ENCODE data around the gene ERAL1.

The ERAL1 gene

DNA sequence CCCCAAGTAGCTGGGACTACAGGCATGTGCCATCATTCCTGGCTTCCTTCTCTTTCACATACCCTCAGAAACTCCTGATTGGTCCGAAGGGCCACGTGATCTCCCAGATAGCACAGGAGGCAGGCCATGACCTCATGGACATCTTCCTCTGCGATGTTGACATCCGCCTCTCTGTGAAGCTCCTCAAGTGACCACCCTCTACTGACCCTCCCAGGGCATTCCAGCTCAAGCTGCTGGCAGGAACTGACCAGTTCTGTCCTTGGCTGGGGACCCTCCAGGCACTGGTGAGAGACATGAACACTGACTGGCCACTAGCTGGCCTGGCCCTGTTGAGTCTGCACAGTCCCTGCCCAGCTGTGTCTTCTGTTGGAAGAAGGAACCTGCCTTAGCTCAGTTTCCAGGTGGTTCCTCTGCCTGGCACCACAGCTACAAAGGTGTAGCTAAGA lies 5.6 kb downstream of the ERAL1 start:
- H3K9ac ChIP-seq (ENCODE audit: low read length) = no peak overlapping the region
- peaks cover 13% of the 10 kb centered on the region for H3K36me3 ChIP-seq (ENCODE audit: control insufficient read depth, insufficient read depth, low read length)
- peaks cover 1% of the 10 kb centered on the region for H3K79me2 ChIP-seq (ENCODE audit: control insufficient read depth, insufficient read depth, low read length)
- H3K18ac ChIP-seq (ENCODE audit: low read length) = no peak overlapping the region
- peaks cover 5% of the 10 kb centered on the region for H3K79me1 ChIP-seq (ENCODE audit: low read length)
- WGBS (ENCODE audit: extremely low coverage, insufficient coverage, low lambda C conversion rate) = no CpG with 5 or more reads among the region's 4 CpGs
- DNase-seq = no peak
- H3K4me2 ChIP-seq (ENCODE audit: low read length) = no peak overlapping the region
- no peak overlapping the region for H3K4ac ChIP-seq (ENCODE audit: low read depth, low read length)
- H2AK5ac ChIP-seq (ENCODE audit: low read length) = no peak overlapping the region
- H3K27ac ChIP-seq (ENCODE audit: low read depth, low read length) = no peak overlapping the region
- H3K56ac ChIP-seq (ENCODE audit: low read length) = no peak overlapping the region
- H3K23ac ChIP-seq (ENCODE audit: low read length) = no peak overlapping the region
- no peak overlapping the region for H2BK15ac ChIP-seq (replicated peaks; ENCODE audit: low read depth)
- H3K27me3 ChIP-seq (ENCODE audit: insufficient read depth, low read length, poor library complexity) = no peaks in the 10 kb centered on the region
- no peak overlapping the region for H4K8ac ChIP-seq (ENCODE audit: low read depth, low read length)
- no peak overlapping the region for H3K4me3 ChIP-seq (ENCODE audit: low read length)
- no peak overlapping the region for H2BK120ac ChIP-seq (ENCODE audit: low read depth, low read length)
- no peak overlapping the region for H4K5ac ChIP-seq (ENCODE audit: low read length)
- H2BK5ac ChIP-seq (ENCODE audit: low read length) = no peak overlapping the region
- no peaks in the 10 kb centered on the region for H3K4me1 ChIP-seq (ENCODE audit: control insufficient read depth, low read depth, low read length)

DNA sequence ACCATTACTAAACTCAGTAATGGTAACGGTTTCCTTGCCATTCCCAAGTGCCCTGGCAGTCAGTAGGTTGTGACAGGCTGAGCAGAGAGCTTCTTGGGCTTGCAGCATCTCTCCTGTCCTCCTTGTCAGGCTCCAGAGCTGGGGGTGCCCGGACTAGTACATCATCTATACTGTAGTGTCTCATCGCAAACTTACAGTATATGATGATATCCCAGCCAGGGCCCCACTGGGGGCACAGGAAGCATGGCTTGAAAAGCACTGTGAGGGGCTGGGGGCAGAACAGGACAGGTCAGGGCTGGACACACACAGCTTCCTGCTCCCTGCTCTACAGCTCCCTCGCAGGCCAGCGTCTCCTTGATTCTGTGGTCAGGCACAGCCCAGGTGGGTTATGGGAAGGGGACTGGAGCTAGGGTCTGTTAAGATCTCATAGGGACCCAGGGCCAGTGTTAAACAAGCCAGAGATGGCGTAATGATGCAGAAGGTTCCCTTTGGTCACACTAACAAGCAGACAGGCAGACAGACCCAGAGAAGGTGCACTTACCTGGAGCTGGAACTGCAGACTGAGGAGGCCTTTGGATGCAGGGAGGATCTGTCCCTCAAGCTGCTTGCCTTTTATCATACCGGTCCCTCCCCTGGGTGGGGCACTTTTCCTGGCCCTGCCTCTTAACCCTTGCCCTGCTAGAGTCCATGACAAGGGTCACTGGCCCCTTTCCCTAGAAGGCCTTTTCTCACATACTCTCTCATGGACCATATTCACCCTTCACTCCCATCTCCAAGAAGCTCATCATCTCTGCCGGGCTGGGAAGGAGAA lies 6.8 kb downstream of the ERAL1 start:
- Histone ChIP-seq H3K18ac (ENCODE audit: low read length) (no peak overlapping the region), H2BK120ac (ENCODE audit: low read depth, low read length) (no peak overlapping the region), H4K8ac (ENCODE audit: low read depth, low read length) (no peak overlapping the region), H3K79me1 (ENCODE audit: low read length) (no peaks in the 10 kb centered on the region), H2AK5ac (ENCODE audit: low read length) (no peak overlapping the region), H3K27ac (ENCODE audit: low read depth, low read length) (no peak overlapping the region), H3K23ac (ENCODE audit: low read length) (no peak overlapping the region), H3K4ac (ENCODE audit: low read depth, low read length) (no peak overlapping the region), H2BK15ac (replicated peaks; ENCODE audit: low read depth) (no peak overlapping the region), H3K79me2 (ENCODE audit: control insufficient read depth, insufficient read depth, low read length) (no peaks in the 10 kb centered on the region), H3K4me3 (ENCODE audit: low read length) (no peak overlapping the region), H3K9ac (ENCODE audit: low read length) (peak overlapping the region; percentile 32), H2BK5ac (ENCODE audit: low read length) (no peak overlapping the region), H3K4me1 (ENCODE audit: control insufficient read depth, low read depth, low read length) (no peaks in the 10 kb centered on the region), H3K36me3 (ENCODE audit: control insufficient read depth, insufficient read depth, low read length) (peaks cover 11% of the 10 kb centered on the region), H3K56ac (ENCODE audit: low read length) (no peak overlapping the region), H3K27me3 (ENCODE audit: insufficient read depth, low read length, poor library complexity) (no peaks in the 10 kb centered on the region), H3K4me2 (ENCODE audit: low read length) (no peak overlapping the region), H4K5ac (ENCODE audit: low read length) (no peak overlapping the region)
- WGBS (ENCODE audit: extremely low coverage, insufficient coverage, low lambda C conversion rate) = no CpG with 5 or more reads among the region's 8 CpGs
- peak; percentile 40 for DNase-seq

DNA sequence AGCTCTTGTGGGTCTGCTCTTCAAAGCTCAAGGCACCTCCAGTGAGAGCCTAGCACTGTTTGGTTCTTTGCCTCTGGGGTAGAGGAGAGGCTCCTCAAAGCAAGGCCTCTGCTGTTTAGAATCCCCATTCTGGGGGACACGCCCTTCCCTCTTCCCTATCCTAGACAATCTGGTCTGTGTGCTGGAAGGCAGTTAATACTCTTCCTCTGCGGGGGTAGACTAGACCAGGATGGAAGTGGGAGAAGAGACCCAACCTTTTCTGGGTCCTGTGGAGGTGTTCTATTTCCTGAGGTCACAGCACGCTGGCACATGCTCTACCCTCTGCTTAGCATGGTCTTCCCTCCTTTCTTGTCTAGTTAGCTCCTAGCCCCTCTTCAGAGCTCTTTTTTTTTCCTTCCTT lies 7.7 kb downstream of the ERAL1 start:
- Histone ChIP-seq H3K79me1 (ENCODE audit: low read length) (no peaks in the 10 kb centered on the region), H2BK120ac (ENCODE audit: low read depth, low read length) (no peak overlapping the region), H3K23ac (ENCODE audit: low read length) (no peak overlapping the region), H3K36me3 (ENCODE audit: control insufficient read depth, insufficient read depth, low read length) (peaks cover 11% of the 10 kb centered on the region), H3K4me2 (ENCODE audit: low read length) (no peak overlapping the region), H3K79me2 (ENCODE audit: control insufficient read depth, insufficient read depth, low read length) (no peaks in the 10 kb centered on the region), H3K27me3 (ENCODE audit: insufficient read depth, low read length, poor library complexity) (no peaks in the 10 kb centered on the region), H2BK15ac (replicated peaks; ENCODE audit: low read depth) (no peak overlapping the region), H3K9ac (ENCODE audit: low read length) (no peak overlapping the region), H3K4me1 (ENCODE audit: control insufficient read depth, low read depth, low read length) (no peaks in the 10 kb centered on the region), H3K4me3 (ENCODE audit: low read length) (no peak overlapping the region), H2BK5ac (ENCODE audit: low read length) (no peak overlapping the region), H4K8ac (ENCODE audit: low read depth, low read length) (no peak overlapping the region), H3K18ac (ENCODE audit: low read length) (no peak overlapping the region), H3K4ac (ENCODE audit: low read depth, low read length) (no peak overlapping the region), H4K5ac (ENCODE audit: low read length) (no peak overlapping the region), H3K56ac (ENCODE audit: low read length) (no peak overlapping the region), H3K27ac (ENCODE audit: low read depth, low read length) (no peak overlapping the region), H2AK5ac (ENCODE audit: low read length) (no peak overlapping the region)
- DNase-seq = no peak
- WGBS (ENCODE audit: extremely low coverage, insufficient coverage, low lambda C conversion rate) = no CpG with 5 or more reads among the region's 3 CpGs

DNA sequence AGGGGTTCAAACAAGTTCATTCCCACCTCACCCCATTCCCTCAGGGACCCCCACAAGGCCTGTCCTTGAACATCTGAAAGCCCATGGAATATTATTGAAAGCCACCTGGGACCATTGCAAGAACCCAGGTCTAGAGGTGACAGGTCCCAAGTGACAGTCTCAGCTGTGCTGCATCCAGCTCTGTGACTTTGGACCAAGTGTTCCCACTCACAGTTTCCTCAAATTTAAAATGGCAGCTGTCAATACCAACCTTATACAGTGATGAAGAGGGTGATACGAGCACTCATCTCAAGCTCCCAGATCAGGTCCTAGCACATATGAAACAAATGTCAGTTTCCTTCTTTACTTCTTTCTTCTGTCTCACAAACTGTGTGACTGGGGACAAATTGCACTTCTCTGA lies 9.1 kb downstream of the ERAL1 start:
- no peaks in the 10 kb centered on the region for H3K4me1 ChIP-seq (ENCODE audit: control insufficient read depth, low read depth, low read length)
- no peaks in the 10 kb centered on the region for H3K79me1 ChIP-seq (ENCODE audit: low read length)
- H2AK5ac ChIP-seq (ENCODE audit: low read length) = no peak overlapping the region
- no CpG with 5 or more reads among the region's 1 CpG for WGBS (ENCODE audit: extremely low coverage, insufficient coverage, low lambda C conversion rate)
- H3K4me3 ChIP-seq (ENCODE audit: low read length) = no peak overlapping the region
- no peak overlapping the region for H3K18ac ChIP-seq (ENCODE audit: low read length)
- no peaks in the 10 kb centered on the region for H3K27me3 ChIP-seq (ENCODE audit: insufficient read depth, low read length, poor library complexity)
- no peak overlapping the region for H3K27ac ChIP-seq (ENCODE audit: low read depth, low read length)
- no peak overlapping the region for H3K4me2 ChIP-seq (ENCODE audit: low read length)
- H3K9ac ChIP-seq (ENCODE audit: low read length) = no peak overlapping the region
- no peak overlapping the region for H3K23ac ChIP-seq (ENCODE audit: low read length)
- no peak overlapping the region for H4K5ac ChIP-seq (ENCODE audit: low read length)
- no peak overlapping the region for H3K56ac ChIP-seq (ENCODE audit: low read length)
- H3K79me2 ChIP-seq (ENCODE audit: control insufficient read depth, insufficient read depth, low read length) = no peaks in the 10 kb centered on the region
- peaks cover 5% of the 10 kb centered on the region for H3K36me3 ChIP-seq (ENCODE audit: control insufficient read depth, insufficient read depth, low read length)
- H3K4ac ChIP-seq (ENCODE audit: low read depth, low read length) = no peak overlapping the region
- no peak for DNase-seq
- no peak overlapping the region for H4K8ac ChIP-seq (ENCODE audit: low read depth, low read length)
- no peak overlapping the region for H2BK120ac ChIP-seq (ENCODE audit: low read depth, low read length)
- H2BK5ac ChIP-seq (ENCODE audit: low read length) = no peak overlapping the region
- no peak overlapping the region for H2BK15ac ChIP-seq (replicated peaks; ENCODE audit: low read depth)

DNA sequence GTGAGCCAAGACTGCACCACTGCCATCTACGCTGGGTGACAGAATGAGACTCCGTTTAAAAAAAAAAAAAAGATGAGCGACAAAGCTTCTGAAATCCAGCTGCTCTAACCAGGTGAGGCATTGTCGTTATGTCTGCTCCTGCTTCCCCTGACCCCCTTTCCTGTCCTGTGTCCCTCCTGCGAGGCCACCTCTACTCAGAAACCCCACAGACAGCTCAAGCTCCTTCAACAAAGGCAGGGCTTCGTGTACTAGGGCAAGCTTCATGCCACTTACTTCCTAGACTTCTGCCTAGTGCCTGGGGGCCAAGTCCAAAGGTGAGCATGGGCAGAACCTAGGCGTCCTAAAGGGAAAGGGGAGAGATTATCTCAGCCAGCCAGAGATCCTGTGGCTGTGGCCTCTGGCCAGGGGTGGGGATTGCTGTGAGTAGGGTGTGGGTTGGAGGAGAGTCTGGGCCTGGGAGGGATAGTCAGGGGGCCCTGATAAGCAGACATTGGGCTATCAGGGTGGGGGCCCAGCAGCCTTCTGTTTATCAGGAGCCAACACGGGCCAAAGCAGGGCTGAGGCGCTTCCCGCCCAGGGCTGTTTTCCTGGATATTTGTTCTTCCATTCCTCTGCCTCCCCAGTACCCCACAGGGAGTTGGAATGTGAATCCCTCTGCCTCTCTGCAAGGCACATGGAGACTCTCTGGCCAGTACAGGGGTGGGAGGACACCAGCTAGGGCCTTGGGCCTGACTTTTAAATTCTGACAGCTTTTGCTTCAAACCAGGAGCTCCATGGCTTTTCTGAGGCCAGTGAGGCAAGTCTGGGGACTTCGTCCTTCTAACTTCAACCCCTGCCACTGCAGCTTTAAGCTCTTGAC lies 10.4 kb downstream of the ERAL1 start:
- Histone ChIP-seq H2BK15ac (replicated peaks; ENCODE audit: low read depth) (no peak overlapping the region), H2AK5ac (ENCODE audit: low read length) (no peak overlapping the region), H4K5ac (ENCODE audit: low read length) (no peak overlapping the region), H3K79me2 (ENCODE audit: control insufficient read depth, insufficient read depth, low read length) (no peaks in the 10 kb centered on the region), H3K9ac (ENCODE audit: low read length) (no peak overlapping the region), H3K27ac (ENCODE audit: low read depth, low read length) (peak overlapping the region; percentile 37), H3K56ac (ENCODE audit: low read length) (peak overlapping the region; percentile 56), H3K4me3 (ENCODE audit: low read length) (no peak overlapping the region), H4K8ac (ENCODE audit: low read depth, low read length) (peak overlapping the region; percentile 87), H3K36me3 (ENCODE audit: control insufficient read depth, insufficient read depth, low read length) (peaks cover 4% of the 10 kb centered on the region), H3K18ac (ENCODE audit: low read length) (no peak overlapping the region), H3K4ac (ENCODE audit: low read depth, low read length) (no peak overlapping the region), H3K4me2 (ENCODE audit: low read length) (no peak overlapping the region), H2BK5ac (ENCODE audit: low read length) (no peak overlapping the region), H2BK120ac (ENCODE audit: low read depth, low read length) (no peak overlapping the region), H3K27me3 (ENCODE audit: insufficient read depth, low read length, poor library complexity) (no peaks in the 10 kb centered on the region), H3K23ac (ENCODE audit: low read length) (no peak overlapping the region), H3K4me1 (ENCODE audit: control insufficient read depth, low read depth, low read length) (no peaks in the 10 kb centered on the region), H3K79me1 (ENCODE audit: low read length) (no peaks in the 10 kb centered on the region)
- DNase-seq = peak; percentile 44
- WGBS (ENCODE audit: extremely low coverage, insufficient coverage, low lambda C conversion rate) = no CpG with 5 or more reads among the region's 11 CpGs

Measured in mesendoderm (in vitro differentiated cells).